ENCODE measurements around the gene TRMT5. TPM values are rescaled to one million over a fixed set of nuclear protein-coding genes. Genes with fewer than 3 reads are reported as not detected.

TRMT5 gene
- total RNA-seq, 1 experiment from 2014 or later: 17.6 TPM

GRCh38 chr14:60971271-60971670 is 9.6 kb downstream of the TRMT5 start:
- Mint-ChIP-seq H3K4me3 (no peak overlapping the region), H3K4me1 (no peaks in the 10 kb centered on the region), H3K27me3 (ENCODE audit: low read depth) (no peaks in the 10 kb centered on the region), H3K9me3 (no peaks in the 10 kb centered on the region), H3K27ac (no peak overlapping the region), H3K36me3 (peaks cover 14% of the 10 kb centered on the region; the same call in 1 of the 2 replicates)
- ChIA-PET POLR2A (no interaction called here), CTCF (no interaction called here)
- ATAC-seq: no peak
- no peak for DNase-seq (ENCODE audit: low spot score)
- TF ChIP-seq ZSCAN18 (CRISPR knock-in tag; IDR thresholded peaks at IDR 0.05): no peak
- no peak for TF ChIP-seq ZNF219 (CRISPR knock-in tag; IDR thresholded peaks at IDR 0.05; ENCODE audit: borderline replicate concordance)
- TF ChIP-seq SP1 (CRISPR knock-in tag; conservative IDR thresholded peaks at IDR 0.05): no peak
- TF ChIP-seq E2F1 (CRISPR knock-in tag; IDR thresholded peaks at IDR 0.05): no peak
- no peak for TF ChIP-seq CREM (CRISPR knock-in tag; IDR thresholded peaks at IDR 0.05)
- TF ChIP-seq ARID4B (CRISPR knock-in tag; IDR thresholded peaks at IDR 0.05; ENCODE audit: borderline replicate concordance): no peak
- no peak for TF ChIP-seq JUN (CRISPR knock-in tag; IDR thresholded peaks at IDR 0.05)
- TF ChIP-seq USF2 (CRISPR knock-in tag; IDR thresholded peaks at IDR 0.05): no peak
- TF ChIP-seq GABPB1 (CRISPR knock-in tag; IDR thresholded peaks at IDR 0.05): no peak
- no peak for TF ChIP-seq RELA (CRISPR knock-in tag; IDR thresholded peaks at IDR 0.05; ENCODE audit: borderline replicate concordance)
- no peak for TF ChIP-seq JAZF1 (CRISPR knock-in tag; IDR thresholded peaks at IDR 0.05)
- no peak for TF ChIP-seq ZNF425 (CRISPR knock-in tag; conservative IDR thresholded peaks at IDR 0.05)
- no peak for TF ChIP-seq OVOL2 (CRISPR knock-in tag; IDR thresholded peaks at IDR 0.05; ENCODE audit: borderline replicate concordance)
- no peak for TF ChIP-seq ZNF138 (CRISPR knock-in tag; conservative IDR thresholded peaks at IDR 0.05)
- no peak for TF ChIP-seq ZNF263 (CRISPR knock-in tag; IDR thresholded peaks at IDR 0.05; ENCODE audit: low read depth)
- TF ChIP-seq ATF2 (CRISPR knock-in tag; IDR thresholded peaks at IDR 0.05; ENCODE audit: borderline replicate concordance, low read depth): no peak
- no peak for TF ChIP-seq SOX15 (CRISPR knock-in tag; IDR thresholded peaks at IDR 0.05)
- TF ChIP-seq ETV6 (CRISPR knock-in tag; IDR thresholded peaks at IDR 0.05): no peak

All from WTC11 (cell line).